Left ventricle myocardium superior (tissue), 1 donor: ENCODE data around the gene LARGE1. TPM values are rescaled to one million over a fixed set of nuclear protein-coding genes. Genes with fewer than 3 reads are reported as not detected.
"Not testable (repeated sequence)": the region's sequence is repeated elsewhere in the genome, so short reads cannot be mapped to it uniquely, and the experiment has no call there.

Experiments
- ATAC-seq: fragments of 200-7000 bp; cut with Tn5 transposase; one replicate; pipeline ENCODE4 v1.9.1; 2020; ENCODE audit warnings: mild to moderate bottlenecking, moderate library complexity
- DNase-seq: peaks from one replicate; pipeline ENCODE4 v3.0.0-alpha.2; 2020
- intact Hi-C: fragments of 100-400 bp; cut with micrococcal nuclease; formaldehyde crosslinking; loops from one replicate; pipeline ENCODE4 v1.11.0; 2022
- total RNA-seq: library from RNA; stranded (reverse); fragmentation: NEBNext Ultra II Directional; extraction: Animal tissue kit (Norgen Biotek cat#: 25700); gene quantifications from one replicate; pipeline ENCODE4 v1.2.1, GENCODE V29; 2021
- donor health status: DM: no; HTN: yes; CAD: no; lungs with severe emphysema.

Gene LARGE1
- total RNA-seq, 1 donor from 2014 or later = 147 TPM

DNA sequence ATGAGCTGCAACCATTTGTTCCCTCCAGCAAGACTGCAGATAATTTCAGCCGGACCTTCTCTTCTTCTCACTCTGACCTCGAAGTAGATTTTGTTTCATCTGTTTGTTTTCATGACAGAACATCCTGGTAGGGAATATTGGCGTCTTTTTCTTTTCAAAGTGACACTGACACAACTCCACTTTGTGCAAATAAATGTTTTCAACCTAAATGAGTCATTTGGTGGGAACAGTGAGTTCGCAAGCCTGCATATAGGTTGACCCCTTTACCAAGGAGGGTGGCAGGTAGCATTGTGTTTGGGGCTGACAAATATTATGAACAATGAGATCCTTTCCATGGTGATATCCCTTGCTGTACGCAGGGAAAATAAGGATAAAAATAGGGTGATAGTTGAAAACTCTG, 55.0 kb downstream of the LARGE1 start:
- intact Hi-C loops = no loop called here
- no peak for DNase-seq
- ATAC-seq = no peak

DNA sequence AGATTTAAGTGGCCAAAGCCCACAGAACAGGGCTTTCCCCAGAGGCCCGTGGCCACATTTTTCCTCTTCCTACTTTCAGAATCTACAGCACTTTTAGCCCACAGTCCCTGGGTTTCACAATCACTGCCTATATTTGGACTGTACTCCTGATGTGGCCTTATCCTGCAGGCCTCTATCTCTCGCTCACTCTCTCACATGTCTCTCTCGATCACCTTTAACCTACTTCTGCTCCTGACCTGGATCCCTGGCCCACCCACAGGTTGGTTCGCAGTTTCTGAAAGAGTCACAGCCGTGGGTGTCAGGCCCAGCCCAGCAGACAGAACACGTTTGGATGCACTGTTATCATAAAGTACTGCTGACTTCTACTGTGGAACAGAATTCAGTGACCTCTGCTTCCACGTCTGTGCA, 55.5 kb downstream of the LARGE1 start:
- intact Hi-C loops = no loop called here
- ATAC-seq (peak; percentile 86), DNase-seq (peak; percentile 72)

DNA sequence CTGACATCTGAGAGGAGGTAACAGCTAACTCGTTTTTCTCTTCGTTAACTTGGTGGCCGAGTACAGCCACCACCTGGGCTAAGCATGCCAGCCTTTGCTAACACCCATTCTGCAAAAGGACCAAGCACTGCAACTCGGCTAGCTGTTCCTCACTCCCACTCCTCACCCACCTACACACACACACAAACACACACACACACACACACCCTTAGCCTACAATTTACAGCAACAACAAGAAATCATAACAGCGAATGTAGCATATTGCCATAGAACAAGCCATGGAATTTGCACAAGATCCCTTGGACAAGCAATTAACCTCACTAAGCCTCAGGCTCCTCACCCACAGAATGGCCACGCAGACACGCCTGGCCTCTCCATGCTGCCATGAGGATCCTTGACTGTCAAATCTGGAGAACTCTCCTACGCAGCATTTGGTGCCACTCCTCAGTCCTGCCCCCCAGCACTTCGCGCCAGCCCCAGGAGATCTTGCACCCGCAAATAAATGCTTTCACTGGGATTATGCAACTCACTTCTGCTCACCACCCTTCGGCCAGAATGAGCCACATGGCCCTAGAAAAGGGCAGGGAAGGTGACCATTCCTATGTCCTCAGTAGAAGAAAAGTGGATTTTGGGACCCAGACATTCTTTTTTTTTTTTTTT, 58.9 kb downstream of the LARGE1 start:
- intact Hi-C loops = no loop called here
- ATAC-seq (no peak), DNase-seq (no peak)

DNA sequence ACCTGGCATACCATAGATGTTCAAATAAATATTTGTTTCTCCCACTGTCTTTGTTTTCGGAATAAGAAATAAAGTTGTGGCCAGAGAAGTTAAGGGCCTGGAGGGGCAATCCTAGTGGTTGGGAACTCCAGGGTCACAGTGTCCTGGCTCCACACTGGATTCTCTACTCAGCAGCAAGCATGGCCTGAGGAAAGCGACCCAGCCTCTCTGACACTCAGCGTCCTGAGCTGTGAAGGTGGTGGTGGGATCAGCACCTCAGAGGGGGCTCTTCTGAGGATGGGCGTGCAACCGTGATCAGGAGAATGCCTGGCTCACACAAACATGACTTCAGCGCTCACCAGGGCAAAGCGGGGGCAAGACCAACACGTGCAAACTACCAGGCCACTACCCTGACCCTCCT, 59.9 kb downstream of the LARGE1 start:
- DNase-seq (no peak), ATAC-seq (no peak)
- intact Hi-C loops = no loop called here

DNA sequence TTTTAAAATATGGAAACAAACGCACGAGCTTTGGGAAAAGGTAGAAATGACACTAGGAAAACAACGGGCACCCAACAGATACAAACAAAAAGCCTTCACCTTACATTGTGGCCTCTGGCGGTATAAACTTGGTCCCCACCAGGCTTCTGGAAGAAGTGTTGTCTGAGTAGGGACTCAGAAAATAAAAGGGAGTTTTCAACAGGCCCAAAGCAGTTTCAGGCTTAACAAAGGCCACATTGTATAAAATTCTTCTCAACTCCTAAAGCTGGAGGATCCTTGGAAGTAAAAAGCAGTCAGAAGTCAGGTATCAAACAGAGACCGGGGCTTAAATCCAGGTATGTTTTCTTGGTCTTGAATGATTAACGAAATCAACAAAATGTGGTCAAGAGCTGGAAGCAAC, 61.0 kb downstream of the LARGE1 start:
- intact Hi-C loops = no loop called here
- ATAC-seq (no peak), DNase-seq (no peak)

DNA sequence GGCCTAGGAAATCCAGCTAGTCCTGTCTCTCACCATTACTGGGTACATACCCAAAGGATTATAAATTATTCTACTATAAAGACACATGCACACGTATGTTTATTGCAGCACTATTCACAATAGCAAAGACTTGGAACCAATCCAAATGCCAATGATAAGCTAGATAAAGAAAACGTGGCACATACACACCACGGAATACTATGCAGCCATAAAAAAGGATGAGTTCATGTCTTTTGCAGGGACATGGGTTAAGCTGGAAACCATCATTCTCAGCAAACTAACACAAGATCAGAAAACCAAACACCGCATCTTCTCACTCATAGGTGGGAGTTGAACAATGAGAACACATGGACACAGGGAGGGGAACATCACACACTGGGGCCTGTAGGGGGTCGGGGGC, 61.6 kb downstream of the LARGE1 start:
- DNase-seq, ATAC-seq, intact Hi-C loops: not testable (repeated sequence)

DNA sequence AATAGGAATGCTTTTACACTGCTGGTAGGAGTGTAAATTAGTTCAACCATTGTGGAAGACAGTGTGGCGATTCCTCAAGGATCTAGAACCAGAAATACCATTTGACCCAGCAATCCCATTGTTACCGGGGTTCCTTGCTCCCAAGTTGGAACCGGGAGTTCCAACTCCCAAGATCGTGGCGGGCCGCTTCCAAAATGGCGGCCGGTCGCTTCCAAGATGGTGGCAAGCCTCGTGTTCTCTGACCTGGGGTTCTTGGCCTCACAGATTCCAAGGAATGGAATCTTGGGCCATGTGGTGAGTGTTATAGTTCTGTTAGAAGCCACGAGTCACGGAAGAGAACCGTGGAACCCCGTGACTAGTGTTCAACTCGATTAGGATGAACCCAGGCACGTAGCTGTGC, 62.5 kb downstream of the LARGE1 start:
- intact Hi-C loops = not testable (repeated sequence)

DNA sequence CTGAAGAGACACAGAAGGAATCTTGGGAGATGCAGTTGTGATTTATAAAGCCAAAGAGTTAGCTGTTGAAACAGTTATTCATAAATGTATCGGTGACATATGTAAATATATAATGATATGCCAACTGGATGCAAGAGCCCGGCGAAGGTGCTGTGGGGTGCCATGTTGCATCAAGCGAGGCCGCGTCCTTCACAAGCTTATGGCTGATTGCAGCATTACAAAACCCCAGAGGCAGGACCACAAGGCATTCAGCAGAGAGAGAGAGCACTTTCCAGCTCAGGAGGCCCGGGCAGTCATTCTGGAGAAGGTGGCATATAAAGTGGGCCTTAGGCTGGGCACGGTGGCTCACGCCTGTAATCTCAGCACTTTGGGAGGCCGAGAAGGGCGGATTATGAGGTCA, 65.6 kb downstream of the LARGE1 start:
- DNase-seq (no peak), ATAC-seq (no peak)
- intact Hi-C loops = no loop called here

More for the DNA sequence above, 62.5 kb downstream of the LARGE1 start:
- not testable (repeated sequence) for ATAC-seq, DNase-seq

DNA sequence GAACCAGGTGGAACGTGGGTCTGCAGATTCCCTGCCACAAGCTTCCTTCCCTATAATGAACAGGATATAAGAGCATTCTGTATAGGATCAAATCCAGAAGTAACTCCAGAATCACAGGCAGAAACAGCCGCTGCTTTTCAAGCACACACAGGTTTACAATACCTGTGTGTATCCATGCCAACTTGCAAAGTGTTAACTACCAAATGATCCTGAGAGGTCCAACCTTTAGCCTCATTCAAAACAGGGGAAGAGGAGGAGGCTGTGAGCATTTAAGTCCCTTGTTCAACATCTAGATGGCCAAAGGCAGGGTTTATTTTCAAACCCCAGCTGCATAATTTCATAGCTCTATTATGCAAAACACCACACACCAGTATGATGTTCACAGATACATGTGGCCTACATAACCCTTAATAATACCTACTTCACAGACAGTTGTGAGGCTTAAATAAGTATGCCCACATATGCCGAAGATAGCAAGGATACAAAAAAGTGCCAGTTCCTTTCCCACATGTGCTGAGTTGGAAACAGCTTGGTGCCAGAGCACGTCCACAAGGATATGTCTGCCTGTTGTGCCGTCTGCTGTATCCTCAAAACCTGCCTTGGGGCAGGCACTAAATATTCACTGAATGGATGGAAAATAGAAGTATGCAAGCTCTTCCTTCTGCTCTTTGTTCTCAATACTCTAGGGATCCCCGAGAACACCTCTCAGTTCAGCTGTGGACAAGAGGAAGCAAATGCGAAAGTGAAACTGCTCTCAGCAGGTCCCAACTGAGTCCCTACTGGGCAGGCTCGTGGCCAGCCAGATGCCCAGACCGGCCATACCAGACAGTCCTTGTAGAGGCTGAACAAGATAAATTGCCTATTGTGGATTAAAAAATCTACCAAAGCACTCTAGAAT, 66.8 kb downstream of the LARGE1 start:
- DNase-seq (peak; percentile 80), ATAC-seq (peak; percentile 88)
- intact Hi-C loops = no loop called here

DNA sequence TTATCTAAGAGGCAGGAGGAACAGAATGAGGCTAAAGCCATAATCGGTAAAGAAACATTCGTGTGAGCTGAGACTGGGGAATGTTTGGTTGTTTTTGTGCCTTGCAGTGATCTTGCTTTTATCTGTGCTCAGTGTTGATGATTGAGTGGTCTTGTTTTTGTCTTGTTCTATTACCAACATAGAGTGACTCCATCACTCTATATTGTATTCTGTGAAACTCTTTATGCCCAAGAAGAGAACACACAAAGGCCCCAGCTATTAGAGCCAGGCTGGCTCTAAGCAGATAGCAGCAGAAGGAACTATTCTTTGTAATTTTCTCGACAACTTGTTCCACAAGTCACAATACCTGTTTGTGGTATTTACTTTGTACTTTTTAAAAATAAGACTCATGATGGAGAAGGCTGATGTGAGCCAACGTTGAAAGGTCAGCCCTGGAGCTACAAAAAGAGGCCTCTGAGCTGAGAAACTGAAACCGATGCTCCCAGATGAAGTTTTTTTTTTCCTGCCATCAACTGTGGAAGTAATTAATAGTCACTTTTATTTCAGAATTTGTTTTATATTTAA, 68.4 kb downstream of the LARGE1 start:
- DNase-seq (no peak), ATAC-seq (no peak)
- intact Hi-C loops = no loop called here

DNA sequence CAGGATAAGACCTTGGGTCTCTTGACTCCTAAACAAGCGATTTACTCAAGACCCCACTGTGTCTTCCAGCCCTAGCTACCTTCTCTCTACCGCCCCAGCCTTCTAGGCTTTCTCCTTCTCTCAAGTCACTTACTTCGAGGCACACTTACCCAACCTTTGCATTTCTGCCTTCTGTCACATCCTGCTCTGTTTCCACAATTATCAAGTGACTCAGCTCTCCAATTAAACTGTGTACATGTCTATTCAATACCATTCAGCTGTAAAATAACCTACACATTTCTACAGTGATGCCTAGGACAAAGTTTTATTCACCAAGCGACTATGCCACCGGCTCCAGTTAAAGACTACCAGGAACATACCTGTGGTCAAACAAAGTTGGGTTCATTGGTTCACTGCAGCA, 69.0 kb downstream of the LARGE1 start:
- DNase-seq (no peak), ATAC-seq (no peak)
- intact Hi-C loops = no loop called here

DNA sequence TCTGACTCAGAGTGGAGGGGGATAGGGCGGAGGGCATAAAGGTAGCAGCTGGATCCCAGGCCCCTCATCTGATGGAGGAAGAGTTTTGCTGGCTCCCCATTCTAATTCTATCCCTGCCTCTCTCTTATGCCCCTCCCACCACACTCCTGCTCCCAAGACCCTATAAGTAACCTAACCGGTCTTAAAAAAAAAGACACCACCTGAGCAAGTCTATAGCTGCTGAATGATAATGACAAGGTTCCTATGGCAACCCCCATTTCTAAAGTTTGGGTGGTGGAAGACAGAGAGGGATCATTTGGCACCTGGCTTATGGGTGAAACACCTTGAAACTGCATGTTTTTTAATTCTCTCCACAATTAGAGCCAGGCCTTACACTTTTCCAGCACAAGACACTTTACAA, 69.6 kb downstream of the LARGE1 start:
- intact Hi-C loops = no loop called here
- no peak for ATAC-seq
- no peak for DNase-seq

DNA sequence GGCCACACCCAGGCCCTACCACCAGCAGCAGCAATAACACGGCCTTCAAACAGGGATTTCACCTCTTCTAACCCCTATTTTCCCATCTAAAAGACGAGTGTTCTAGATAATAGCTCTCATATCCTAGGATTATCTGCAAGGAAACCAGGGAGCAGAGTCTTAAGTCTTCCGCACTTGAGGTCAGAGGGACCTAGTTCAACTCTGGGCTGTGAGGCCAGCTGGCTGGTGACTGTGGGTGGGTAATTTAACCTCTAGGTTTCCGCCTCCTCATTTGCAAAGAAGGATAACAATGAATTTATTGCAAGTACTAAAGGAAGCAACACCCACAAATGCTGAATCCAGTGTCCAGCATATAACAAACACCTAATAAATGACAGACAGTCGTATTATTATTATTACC, 70.1 kb downstream of the LARGE1 start:
- DNase-seq = no peak
- no peak for ATAC-seq
- intact Hi-C loops = no loop called here

DNA sequence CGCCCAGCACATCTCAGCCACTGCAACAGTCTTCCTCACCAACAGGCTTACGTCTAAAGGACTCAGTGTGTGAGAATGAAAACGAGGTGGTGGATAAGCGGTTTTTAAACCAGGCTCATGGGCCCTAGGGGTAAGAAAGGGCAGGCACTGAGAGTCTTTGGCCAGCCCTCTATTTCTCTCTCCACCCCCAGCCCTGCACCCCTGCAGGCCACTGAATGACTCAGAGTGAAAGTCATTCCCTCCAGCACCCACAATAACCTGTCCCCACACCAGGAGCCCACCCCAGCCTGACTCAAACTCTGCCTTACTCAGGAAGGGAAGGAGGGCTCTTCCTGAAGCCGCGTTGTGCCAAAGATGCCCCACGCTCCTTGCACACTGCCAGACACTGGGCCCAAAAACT, 72.0 kb downstream of the LARGE1 start:
- intact Hi-C loops = no loop called here
- ATAC-seq (peak; percentile 26), DNase-seq (no peak)

DNA sequence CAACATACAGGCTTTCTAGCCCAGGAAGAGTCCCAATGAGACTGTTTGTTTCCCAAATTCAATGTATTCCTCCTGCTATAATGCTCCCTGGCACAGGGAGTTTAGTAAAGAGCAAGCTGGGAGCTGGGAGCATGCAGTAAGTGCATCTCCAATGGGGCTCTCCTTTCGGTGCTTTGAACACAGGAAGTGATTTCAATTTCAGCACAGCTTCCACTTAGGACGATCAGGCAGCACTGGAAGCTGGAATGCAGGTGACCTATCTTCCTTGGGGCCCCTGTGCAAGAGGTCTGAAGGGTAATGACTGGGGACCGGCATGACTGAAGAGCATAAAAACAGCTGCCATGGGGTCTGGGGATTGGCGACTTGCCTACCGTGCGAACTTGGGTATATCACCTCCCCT, 76.0 kb downstream of the LARGE1 start:
- intact Hi-C loops = no loop called here
- DNase-seq (no peak), ATAC-seq (peak; percentile 18)

DNA sequence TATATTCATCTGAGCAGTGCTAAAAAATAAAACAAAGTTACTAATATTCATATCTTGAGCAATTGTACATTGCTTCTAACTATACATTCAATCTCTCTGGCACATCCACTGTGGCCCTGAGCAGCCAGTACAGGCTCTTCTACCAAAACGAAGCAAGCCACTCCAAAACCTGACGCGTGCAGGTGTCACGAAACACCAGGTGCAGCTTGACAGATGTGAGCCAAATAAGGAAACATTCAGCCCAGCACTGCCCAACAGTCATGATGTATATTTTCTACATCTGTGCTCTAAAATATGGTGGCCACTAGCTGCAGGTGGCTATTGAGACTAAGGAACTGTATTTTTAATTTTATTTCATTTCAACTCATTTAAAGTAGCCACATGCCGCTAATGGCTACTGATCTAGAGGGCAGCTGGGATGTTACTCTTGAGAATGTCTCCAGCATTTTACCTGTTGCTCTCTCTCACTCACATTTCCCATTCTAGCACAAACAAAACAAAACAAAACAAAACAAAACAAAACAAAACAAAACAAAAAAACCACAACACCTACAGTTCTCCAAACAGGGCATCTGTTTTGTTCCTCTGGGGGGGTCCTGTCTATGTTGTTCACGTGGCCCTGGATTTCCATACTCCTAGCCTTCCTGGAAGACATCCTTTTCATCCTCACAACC, 77.7 kb downstream of the LARGE1 start:
- DNase-seq (no peak), ATAC-seq (peak; percentile 7)
- intact Hi-C loops = no loop called here

DNA sequence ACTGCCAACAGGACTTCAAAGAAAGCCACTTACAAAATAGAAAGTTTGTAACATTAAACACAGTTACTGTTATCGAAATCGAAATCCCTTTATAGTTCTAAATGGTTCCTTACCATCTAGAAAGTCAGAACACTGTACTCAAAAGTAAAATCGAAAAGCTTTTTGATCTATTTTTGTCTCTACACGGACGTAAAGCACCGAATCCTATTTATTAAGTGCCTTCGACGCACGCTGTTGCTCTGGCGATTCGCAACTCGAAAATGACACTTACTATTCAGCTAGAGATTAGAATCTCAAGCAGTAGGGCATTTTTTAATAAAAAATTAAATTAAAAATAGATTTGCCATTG, 78.3 kb downstream of the LARGE1 start:
- ATAC-seq = no peak
- no peak for DNase-seq
- intact Hi-C loops = no loop called here

DNA sequence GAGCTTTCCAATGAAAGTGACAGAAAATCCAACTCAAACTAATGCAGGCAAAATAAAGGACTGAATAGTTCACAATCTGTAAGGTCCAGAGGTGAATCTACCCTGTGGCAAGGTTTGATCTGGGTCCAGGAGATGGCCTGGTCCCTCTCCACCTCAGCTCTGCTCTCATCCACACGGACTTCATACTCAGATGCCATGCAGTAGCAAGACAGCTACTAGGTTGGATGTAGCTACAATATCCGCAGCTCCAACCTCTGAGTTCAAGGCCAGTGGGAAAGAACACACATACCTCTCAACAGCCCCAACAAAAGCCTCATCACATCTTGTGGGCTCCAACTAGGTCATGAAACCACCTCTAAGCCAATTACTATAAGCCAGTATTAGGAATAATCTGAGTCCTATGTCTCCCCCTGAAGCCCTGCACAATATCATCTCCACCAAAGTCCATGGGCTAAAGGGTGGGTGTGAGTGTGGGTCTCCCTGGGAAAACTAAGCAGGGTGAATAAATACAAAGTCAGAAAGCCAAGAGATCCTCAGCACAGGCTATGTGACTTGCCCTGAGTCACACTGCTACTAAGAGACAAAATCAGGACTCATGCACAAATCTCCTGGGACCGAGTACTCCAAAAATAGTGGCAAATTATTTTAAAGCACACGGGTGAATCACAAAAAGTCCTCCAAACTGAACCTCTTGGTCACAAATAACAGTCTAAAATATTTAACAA, 78.8 kb downstream of the LARGE1 start:
- DNase-seq (no peak), ATAC-seq (peak; percentile 63)
- intact Hi-C loops = no loop called here

DNA sequence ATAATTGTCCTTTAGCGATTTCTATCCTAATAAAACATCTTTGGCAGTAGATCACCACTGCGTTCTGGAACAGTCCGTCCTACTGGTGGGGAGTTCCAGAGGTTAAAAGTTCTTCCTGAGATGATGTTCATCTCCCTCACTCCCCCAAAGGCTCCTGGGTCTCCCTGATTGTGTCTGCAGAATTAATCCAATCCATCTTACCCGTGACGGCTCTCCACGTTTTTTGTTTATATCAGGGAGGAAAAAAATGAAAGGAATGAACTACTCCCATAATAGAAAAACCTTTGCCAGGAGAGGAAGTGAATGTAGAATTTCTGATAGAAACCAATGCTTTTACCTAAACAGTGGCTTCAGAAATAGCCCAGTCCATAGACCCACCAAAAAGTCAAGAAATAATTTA, 81.6 kb downstream of the LARGE1 start:
- DNase-seq (no peak), ATAC-seq (no peak)
- intact Hi-C loops = no loop called here
